Measurements from ENCODE around the gene SBF1. TPM values are rescaled to one million over a fixed set of nuclear protein-coding genes. Genes with fewer than 3 reads are reported as not detected.
"Not testable (repeated sequence)": the region's sequence is repeated elsewhere in the genome, so short reads cannot be mapped to it uniquely, and the experiment has no call there.

The SBF1 gene
- total RNA-seq, 1 experiment from 2014 or later = 100 TPM

DNA sequence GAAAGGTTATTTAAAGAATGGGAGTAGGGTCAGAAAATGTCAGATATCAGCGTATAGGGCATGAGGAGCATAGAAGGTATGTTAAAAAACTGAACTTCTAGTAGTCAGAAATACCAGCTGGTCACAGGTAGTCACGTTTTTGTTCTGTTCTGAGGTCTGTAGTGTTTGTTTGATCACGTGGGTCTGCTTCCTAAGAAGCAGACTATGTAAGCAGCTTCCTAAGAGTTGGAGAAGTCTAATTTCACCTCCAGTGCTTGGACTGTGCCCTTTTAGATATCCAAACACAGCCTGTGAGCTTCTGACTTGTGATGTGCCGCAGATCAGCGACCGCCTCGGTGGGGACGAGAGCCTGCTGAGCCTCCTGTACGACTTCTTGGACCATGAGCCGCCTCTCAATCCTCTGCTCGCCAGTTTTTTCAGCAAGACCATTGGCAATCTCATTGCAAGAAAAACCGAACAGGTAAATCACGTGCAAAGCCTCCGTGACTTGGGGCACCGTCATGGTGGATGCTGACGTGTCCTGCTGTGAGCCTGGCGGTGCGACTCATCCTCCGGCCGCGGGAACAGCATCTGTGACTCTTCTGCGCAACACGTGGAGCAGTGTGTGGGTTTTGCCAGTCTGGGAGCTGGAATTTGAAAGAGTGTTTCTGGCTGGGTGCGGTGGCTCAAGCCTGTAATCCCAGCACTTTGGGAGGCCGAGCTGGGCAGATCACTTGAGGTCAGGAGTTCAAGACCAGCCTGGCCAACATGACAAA, 68.2 kb downstream of the SBF1 start:
- no peak for DNase-seq
- no peak overlapping the region for H3K27ac ChIP-seq
- no peak overlapping the region for H3K4me3 ChIP-seq
- H3K4me1 ChIP-seq = peaks cover 5% of the 10 kb centered on the region; the same call in 1 of the 2 replicates
- no peaks in the 10 kb centered on the region for H3K27me3 ChIP-seq
- peaks cover 39% of the 10 kb centered on the region for H3K36me3 ChIP-seq
- H3K9me3 ChIP-seq (replicated peaks) = no peaks in the 10 kb centered on the region

DNA sequence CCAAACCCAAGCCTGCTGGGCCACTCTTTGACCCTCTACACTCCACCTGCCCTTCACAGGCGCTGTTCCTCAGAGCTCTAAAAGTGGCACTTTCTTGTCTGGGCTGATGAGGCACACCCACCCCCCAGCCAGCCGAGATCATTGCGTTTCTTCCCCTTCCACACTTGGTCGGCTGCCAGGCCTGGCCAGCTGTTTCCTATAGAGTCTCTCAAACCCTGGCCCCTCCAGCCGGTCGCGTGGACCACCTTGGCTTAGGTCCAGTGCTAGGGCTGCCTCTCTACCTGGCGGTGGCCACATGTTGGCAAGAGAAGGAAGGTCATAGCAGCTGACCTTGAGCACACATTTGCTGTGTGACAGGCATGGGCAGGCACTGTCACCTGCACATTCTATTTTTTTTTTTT, 71.1 kb downstream of the SBF1 start:
- no peak overlapping the region for H3K4me3 ChIP-seq

DNA sequence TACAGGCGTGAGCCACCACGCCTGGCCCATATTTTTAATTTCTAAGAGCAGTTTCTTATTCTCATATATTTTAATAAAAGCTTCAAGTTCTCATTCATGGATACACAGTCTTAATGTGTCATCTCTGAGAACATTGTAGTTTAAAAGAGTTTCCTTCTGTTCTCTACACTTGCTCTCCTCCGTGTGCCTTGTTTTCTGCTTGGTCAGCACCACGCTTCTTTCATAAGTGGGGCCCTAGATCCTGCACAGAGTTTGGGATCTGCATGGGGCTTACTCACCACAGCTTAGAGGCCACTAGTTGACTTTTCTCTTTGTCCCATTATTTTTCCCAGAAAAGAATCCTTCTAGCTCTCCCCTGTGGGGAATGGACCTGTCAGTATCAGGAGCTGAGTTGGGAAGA, 72.9 kb downstream of the SBF1 start:
- peaks cover 29% of the 10 kb centered on the region; the same call in 1 of the 2 replicates for H3K36me3 ChIP-seq
- H3K9me3 ChIP-seq (replicated peaks) = no peaks in the 10 kb centered on the region
- no peak for DNase-seq
- no peak overlapping the region for H3K27ac ChIP-seq
- H3K4me3 ChIP-seq = no peak overlapping the region
- H3K27me3 ChIP-seq = no peaks in the 10 kb centered on the region
- peaks cover 8% of the 10 kb centered on the region; the same call in 1 of the 2 replicates for H3K4me1 ChIP-seq

More for the DNA sequence above, 71.1 kb downstream of the SBF1 start:
- peaks cover 38% of the 10 kb centered on the region for H3K36me3 ChIP-seq
- no peak overlapping the region for H3K27ac ChIP-seq
- H3K9me3 ChIP-seq (replicated peaks) = no peaks in the 10 kb centered on the region
- no peaks in the 10 kb centered on the region for H3K27me3 ChIP-seq
- DNase-seq = peak; percentile 74 to 79
- peaks cover 5% of the 10 kb centered on the region; the same call in 1 of the 2 replicates for H3K4me1 ChIP-seq

DNA sequence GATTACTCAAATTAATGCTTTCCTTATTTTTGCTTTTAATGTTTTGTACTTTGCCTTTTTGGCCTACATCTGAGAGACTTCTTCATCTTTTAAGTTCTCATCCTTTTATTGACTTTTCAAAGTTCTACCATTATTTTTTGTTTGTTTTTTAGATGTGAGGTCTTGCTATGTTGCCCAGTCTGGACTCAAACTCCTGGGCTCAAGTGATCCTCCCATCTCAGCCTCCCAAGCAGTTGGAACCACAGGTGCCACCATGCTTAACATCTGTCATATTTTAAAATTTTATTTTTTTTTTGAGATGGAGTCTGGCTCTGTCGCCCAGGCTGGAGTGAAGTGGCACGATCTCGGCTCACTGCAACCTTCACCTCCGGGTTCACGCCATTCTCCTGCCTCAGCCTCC, 73.9 kb downstream of the SBF1 start:
- Histone ChIP-seq H3K4me1 (peaks cover 14% of the 10 kb centered on the region; the same call in 1 of the 2 replicates), H3K27me3 (no peaks in the 10 kb centered on the region), H3K9me3 (replicated peaks) (no peaks in the 10 kb centered on the region), H3K36me3 (peaks cover 23% of the 10 kb centered on the region), H3K27ac (no peak overlapping the region), H3K4me3 (no peak overlapping the region)
- DNase-seq = no peak

DNA sequence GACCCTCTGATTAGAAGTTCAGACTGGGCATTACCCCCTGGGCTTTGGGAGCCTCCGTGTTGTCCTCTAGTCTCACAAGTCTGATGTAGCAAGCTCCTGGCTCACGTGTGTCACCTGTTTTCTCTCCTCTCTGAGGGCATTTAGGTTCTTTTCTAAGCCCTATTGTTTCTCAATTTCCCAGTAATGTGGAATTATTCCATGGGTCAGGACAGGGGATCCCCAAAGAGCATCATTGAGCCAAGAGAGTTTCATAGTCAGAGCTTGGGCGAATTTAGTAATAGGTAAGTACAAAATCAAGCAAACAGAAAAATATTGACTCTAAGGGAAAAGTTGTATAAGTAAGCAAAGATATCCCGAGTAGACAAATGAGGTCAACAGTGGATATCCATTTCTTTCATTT, 74.4 kb downstream of the SBF1 start:
- no peak overlapping the region for H3K4me3 ChIP-seq
- H3K9me3 ChIP-seq (replicated peaks) = no peaks in the 10 kb centered on the region
- peaks cover 27% of the 10 kb centered on the region for H3K36me3 ChIP-seq
- no peak overlapping the region for H3K27ac ChIP-seq
- H3K27me3 ChIP-seq = no peaks in the 10 kb centered on the region
- H3K4me1 ChIP-seq = peaks cover 14% of the 10 kb centered on the region; the same call in 1 of the 2 replicates
- no peak for DNase-seq

DNA sequence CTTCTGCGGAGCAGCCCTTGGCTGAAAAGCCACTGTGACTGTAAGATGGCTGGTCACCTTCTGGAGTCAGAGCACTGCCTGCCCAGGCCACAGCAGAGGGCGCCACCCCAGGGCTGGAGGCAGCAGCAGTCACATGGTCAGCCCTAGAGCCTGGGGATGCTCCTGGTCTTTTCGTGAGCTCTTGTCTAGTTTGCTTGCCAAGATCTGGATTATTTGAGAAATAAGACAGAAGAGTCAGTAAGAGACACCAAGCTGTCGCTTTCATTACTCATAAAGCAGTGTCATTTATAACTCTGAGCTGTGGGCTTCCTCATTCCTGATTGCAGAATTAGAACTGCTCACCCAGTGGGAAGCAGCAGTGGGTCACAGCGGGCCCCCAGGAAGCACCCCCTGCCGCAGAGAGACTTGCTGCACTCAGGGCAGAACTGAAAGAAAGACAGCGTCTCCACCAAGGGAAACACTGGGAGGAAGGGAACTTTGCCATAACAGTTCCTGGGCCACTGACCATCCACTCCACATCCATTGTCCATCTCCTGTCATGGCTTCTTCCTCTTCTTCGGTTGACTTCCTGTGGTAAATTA, 75.0 kb downstream of the SBF1 start:
- Histone ChIP-seq H3K4me1 (peaks cover 14% of the 10 kb centered on the region; the same call in 1 of the 2 replicates), H3K27me3 (no peaks in the 10 kb centered on the region), H3K4me3 (no peak overlapping the region), H3K27ac (no peak overlapping the region), H3K9me3 (replicated peaks) (no peaks in the 10 kb centered on the region), H3K36me3 (peaks cover 31% of the 10 kb centered on the region)
- peak; percentile 38 to 50 for DNase-seq

DNA sequence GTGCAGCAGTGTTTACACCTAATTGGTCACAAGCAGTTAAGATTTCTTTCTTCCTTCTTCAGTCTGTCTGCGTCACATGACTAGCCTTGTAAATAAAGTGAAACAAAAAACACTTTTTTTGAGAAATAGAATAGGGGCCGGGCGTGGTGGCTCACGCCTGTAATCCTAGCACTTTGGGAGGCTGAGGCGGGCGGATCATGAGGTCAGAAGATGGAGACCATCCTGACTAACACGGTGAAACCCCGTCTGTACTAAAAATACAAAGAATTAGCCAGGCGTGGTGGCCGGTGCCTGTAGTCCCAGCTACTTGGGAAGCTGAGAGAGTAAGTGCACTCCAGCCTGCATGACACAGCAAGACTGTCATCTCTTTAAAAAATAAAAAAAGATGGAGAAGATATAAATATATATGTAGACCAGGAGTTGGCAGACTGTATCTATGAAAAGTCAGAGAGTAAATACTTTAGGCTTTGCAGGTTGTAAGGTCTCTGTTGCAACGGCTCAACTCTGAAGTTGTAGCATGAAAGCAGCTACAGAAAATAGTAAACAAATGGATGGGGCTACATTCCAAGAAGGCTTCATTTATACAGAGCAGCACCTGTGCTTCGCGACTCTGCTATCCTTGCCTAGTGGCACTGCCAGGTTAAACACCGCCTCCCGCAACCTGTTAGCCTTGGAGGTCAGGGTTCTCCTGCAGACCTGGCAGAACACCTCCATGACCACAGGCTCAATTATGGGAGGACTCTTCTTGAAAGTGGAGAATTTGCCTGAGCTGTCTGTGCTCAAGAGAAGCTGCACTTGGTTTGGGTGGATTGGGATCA, 75.8 kb downstream of the SBF1 start:
- peaks cover 35% of the 10 kb centered on the region for H3K36me3 ChIP-seq
- H3K27me3 ChIP-seq = no peaks in the 10 kb centered on the region
- H3K4me1 ChIP-seq = peaks cover 14% of the 10 kb centered on the region; the same call in 1 of the 2 replicates
- no peak overlapping the region for H3K27ac ChIP-seq
- no peaks in the 10 kb centered on the region for H3K9me3 ChIP-seq (replicated peaks)
- no peak overlapping the region for H3K4me3 ChIP-seq
- DNase-seq = no peak

DNA sequence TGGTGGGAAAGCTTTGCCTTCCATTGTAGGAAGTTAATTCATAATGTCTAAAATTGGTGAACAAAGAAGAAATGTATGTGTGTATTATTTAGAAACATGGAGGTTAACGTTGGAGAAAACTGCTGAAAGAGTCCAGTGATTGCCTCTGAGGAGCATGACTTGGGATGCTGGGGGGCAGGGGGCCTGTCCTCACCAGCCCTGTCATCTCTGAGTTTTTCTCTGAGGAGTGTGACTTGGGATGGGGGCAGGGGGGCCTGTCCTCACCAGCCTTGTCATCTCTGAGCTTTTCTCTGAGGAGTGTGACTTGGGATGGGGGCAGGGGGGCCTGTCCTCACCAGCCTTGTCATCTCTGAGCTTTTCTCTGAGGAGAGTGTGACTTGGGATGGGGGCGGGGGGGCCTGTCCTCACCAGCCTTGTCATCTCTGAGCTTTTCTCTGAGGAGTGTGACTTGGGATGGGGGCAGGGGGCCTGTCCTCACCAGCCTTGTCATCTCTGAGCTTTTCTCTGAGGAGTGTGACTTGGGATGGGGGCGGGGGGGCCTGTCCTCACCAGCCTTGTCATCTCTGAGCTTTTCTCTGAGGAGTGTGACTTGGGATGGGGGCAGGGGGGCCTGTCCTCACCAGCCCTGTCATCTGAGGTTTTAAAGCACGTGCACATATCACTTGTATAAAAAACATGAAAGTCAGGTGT, 77.3 kb downstream of the SBF1 start:
- DNase-seq; H3K4me3 ChIP-seq; H3K27me3 ChIP-seq; H3K9me3 ChIP-seq (replicated peaks); H3K27ac ChIP-seq; H3K4me1 ChIP-seq: not testable (repeated sequence)
- H3K36me3 ChIP-seq = peaks cover 47% of the 10 kb centered on the region

DNA sequence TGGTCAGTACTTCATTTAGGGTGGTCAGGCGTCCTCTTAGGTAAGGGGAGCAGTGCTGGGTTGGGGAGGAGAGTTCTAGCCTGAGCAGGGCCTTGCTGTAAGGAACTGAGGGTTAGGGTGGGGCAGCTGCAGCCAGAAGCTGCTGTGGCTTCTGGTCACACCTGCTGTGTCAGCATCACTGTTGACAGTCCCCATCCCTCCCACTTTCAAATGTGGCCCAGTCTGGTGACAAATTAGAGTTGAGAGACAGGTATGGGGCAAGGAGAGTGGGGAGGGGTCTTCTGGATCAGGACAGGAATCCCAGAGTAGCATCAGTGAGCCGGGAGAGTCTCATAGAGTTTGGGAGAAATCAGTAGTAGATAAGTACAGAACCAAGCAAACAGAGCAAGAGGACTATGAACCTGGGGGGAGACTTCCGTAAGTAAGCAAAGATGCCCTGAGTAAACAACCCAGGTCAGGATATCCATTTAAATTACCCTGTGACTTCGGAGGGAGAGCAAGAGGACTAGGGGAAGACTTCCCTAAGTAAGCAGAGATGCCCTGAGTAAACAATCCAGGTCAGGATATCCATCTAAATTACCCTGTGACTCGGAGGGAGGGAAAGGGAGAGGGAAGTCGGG, 78.0 kb downstream of the SBF1 start:
- no peaks in the 10 kb centered on the region for H3K27me3 ChIP-seq
- peaks cover 50% of the 10 kb centered on the region for H3K36me3 ChIP-seq
- no peaks in the 10 kb centered on the region for H3K9me3 ChIP-seq (replicated peaks)
- DNase-seq = peak in 1 of 2 experiments; percentile 39
- no peak overlapping the region for H3K4me3 ChIP-seq
- peaks cover 9% of the 10 kb centered on the region; the same call in 1 of the 2 replicates for H3K4me1 ChIP-seq
- no peak overlapping the region for H3K27ac ChIP-seq

Other genes with a start within 250 kb of the SBF1 start
- gene TUBGCP6, start 230.0 kb downstream of the SBF1 start, total RNA-seq (2014; rRNA removed; shearing (Covaris generic)) = 27.8 and 40.2 TPM in 2 replicates
- 11.2 and 21.4 TPM in 2 replicates for gene HDAC10, start 223.8 kb downstream of the SBF1 start, total RNA-seq (2014; rRNA removed; shearing (Covaris generic))
- gene MAPK12, start 213.4 kb downstream of the SBF1 start, total RNA-seq (2014; rRNA removed; shearing (Covaris generic)) = 52.0 and 54.0 TPM in 2 replicates
- 3.2 and 4.2 TPM in 2 replicates for gene MAPK11, start 204.7 kb downstream of the SBF1 start, total RNA-seq (2014; rRNA removed; shearing (Covaris generic))
- 104 and 109 TPM in 2 replicates for gene PLXNB2, start 167.4 kb downstream of the SBF1 start, total RNA-seq (2014; rRNA removed; shearing (Covaris generic))
- gene DENND6B, start 148.0 kb downstream of the SBF1 start, total RNA-seq (2014; rRNA removed; shearing (Covaris generic)) = 0.08 and 0.18 TPM in 2 replicates
- gene PPP6R2, start 131.7 kb downstream of the SBF1 start, total RNA-seq (2014; rRNA removed; shearing (Covaris generic)) = 51.6 and 60.6 TPM in 2 replicates
- gene ADM2, start 6.5 kb upstream of the SBF1 start, total RNA-seq (2014; rRNA removed; shearing (Covaris generic)) = not detected in 2 replicates
- not detected in 2 replicates for gene MIOX, start 11.8 kb upstream of the SBF1 start, total RNA-seq (2014; rRNA removed; shearing (Covaris generic))
- 39.2 and 48.8 TPM in 2 replicates for gene LMF2, start 32.7 kb upstream of the SBF1 start, total RNA-seq (2014; rRNA removed; shearing (Covaris generic))
- 87.0 and 94.2 TPM in 2 replicates for gene NCAPH2, start 33.2 kb upstream of the SBF1 start, total RNA-seq (2014; rRNA removed; shearing (Covaris generic))
- 0.71 and 2.1 TPM in 2 replicates for gene SCO2, start 50.6 kb upstream of the SBF1 start, total RNA-seq (2014; rRNA removed; shearing (Covaris generic))
- 0.51 and 0.63 TPM in 2 replicates for gene TYMP, start 55.0 kb upstream of the SBF1 start, total RNA-seq (2014; rRNA removed; shearing (Covaris generic))
- 0.05 and 0.10 TPM in 2 replicates for gene KLHDC7B, start 70.9 kb upstream of the SBF1 start, total RNA-seq (2014; rRNA removed; shearing (Covaris generic))
- not detected in 2 replicates for gene SYCE3, start 87.9 kb upstream of the SBF1 start, total RNA-seq (2014; rRNA removed; shearing (Covaris generic))
- 12.6 and 17.1 TPM in 2 replicates for gene CPT1B, start 103.4 kb upstream of the SBF1 start, total RNA-seq (2014; rRNA removed; shearing (Covaris generic))
- gene CHKB, start 107.8 kb upstream of the SBF1 start, total RNA-seq (2014; rRNA removed; shearing (Covaris generic)) = 19.9 and 27.7 TPM in 2 replicates
- 0.48 and 0.99 TPM in 2 replicates for gene MAPK8IP2, start 125.8 kb upstream of the SBF1 start, total RNA-seq (2014; rRNA removed; shearing (Covaris generic))
- gene ARSA, start 153.1 kb upstream of the SBF1 start, total RNA-seq (2014; rRNA removed; shearing (Covaris generic)) = 1.8 TPM in 2 replicates
- 0.08 and 0.12 TPM in 2 replicates for gene SHANK3, start 197.8 kb upstream of the SBF1 start, total RNA-seq (2014; rRNA removed; shearing (Covaris generic))